Smooth muscle cell (in vitro differentiated cells): ENCODE measurements around the gene FOXP4. TPM values are rescaled to one million over a fixed set of nuclear protein-coding genes. Genes with fewer than 3 reads are reported as not detected.

Experiments
- DNase-seq: peaks from one replicate; lab custom pipeline; 2025; ENCODE audit not compliant: unreplicated experiment; lab: John Stamatoyannopoulos, UW
- H2AFZ ChIP-seq: fragments of 200-600 bp; sonication (generic); 2 replicates; pipeline ENCODE4 v1.6.0; 2016; ENCODE audit warnings: antibody characterized with exemption, low read depth, mild to moderate bottlenecking
- H3F3A ChIP-seq: fragments of 200-600 bp; sonication (generic); 2 replicates; pipeline ENCODE4 v1.6.0; 2017; ENCODE audit warnings: antibody characterized with exemption, low read depth
- H3K27ac ChIP-seq: fragments of 200-600 bp; sonication (generic); 2 replicates; pipeline ENCODE4 v1.5.1; 2016; ENCODE audit warnings: low read depth, mild to moderate bottlenecking
- H3K27me3 ChIP-seq: fragments of 200-600 bp; sonication (generic); 2 replicates; pipeline ENCODE4 v1.6.1; 2016; ENCODE audit warnings: low read depth, mild to moderate bottlenecking
- H3K36me3 ChIP-seq: fragments of 200-600 bp; sonication (generic); 2 replicates; pipeline ENCODE4 v1.5.1; 2016; ENCODE audit warnings: low read depth
- H3K4me1 ChIP-seq: fragments of 200-600 bp; sonication (generic); 2 replicates; pipeline ENCODE4 v1.5.1; 2016; ENCODE audit warnings: low read depth
- H3K4me2 ChIP-seq: fragments of 200-600 bp; sonication (generic); 2 replicates; pipeline ENCODE4 v1.6.0; 2016; ENCODE audit warnings: mild to moderate bottlenecking
- H3K4me3 ChIP-seq: fragments of 200-600 bp; sonication (generic); 2 replicates; pipeline ENCODE4 v1.5.1; 2016; ENCODE audit warnings: mild to moderate bottlenecking
- H3K79me2 ChIP-seq: fragments of 200-600 bp; sonication (generic); 2 replicates; pipeline ENCODE4 v1.6.0; 2016; ENCODE audit warnings: low read depth, mild to moderate bottlenecking
- H3K9ac ChIP-seq: fragments of 200-600 bp; sonication (generic); 2 replicates; pipeline ENCODE4 v1.6.0; 2016; ENCODE audit warnings: low read depth
- H3K9me3 ChIP-seq: fragments of 200-600 bp; sonication (generic); replicated peaks from 2 replicates; pipeline ENCODE4 v1.5.1; 2016; ENCODE audit warnings: low read depth
- H4K20me1 ChIP-seq: fragments of 200-600 bp; sonication (generic); 2 replicates; pipeline ENCODE4 v1.6.0; 2016; ENCODE audit warnings: low read depth
- WGBS: methylation state at CpG from one replicate; pipeline ENCODE4 v1.1.7; 2016; ENCODE audit warnings: low lambda C conversion rate; 5-methylcytosine and 5-hydroxymethylcytosine counted together
- polyA plus RNA-seq: library from polyadenylated mRNA; unstranded; fragments of >200 nt; fragmentation: Nextera tagmentation; extraction: Ambion mirVana; gene quantifications from 2 replicates; pipeline ENCODE4 v1.2.1, GENCODE V29; 2016
- total RNA-seq: library from RNA; depleted of rRNA; stranded (reverse); fragments of >200 nt; gene quantifications from 2 replicates; pipeline ENCODE4 v1.2.3, GENCODE V29; 2014
- TF ChIP-seq, protein P1 (sequence below): fragments of 200-600 bp; sonication (generic); IDR thresholded peaks from 2 replicates; pipeline ENCODE4 v1.5.1; 2017; ENCODE audit warnings: borderline replicate concordance, mild to moderate bottlenecking, antibody characterized with exemption; ENCODE audit not compliant: insufficient read depth, poor library complexity, severe bottlenecking

Gene FOXP4
- total and polyA plus RNA-seq, 2 experiments from 2014 or later = 5.3 to 31.9 TPM

DNA sequence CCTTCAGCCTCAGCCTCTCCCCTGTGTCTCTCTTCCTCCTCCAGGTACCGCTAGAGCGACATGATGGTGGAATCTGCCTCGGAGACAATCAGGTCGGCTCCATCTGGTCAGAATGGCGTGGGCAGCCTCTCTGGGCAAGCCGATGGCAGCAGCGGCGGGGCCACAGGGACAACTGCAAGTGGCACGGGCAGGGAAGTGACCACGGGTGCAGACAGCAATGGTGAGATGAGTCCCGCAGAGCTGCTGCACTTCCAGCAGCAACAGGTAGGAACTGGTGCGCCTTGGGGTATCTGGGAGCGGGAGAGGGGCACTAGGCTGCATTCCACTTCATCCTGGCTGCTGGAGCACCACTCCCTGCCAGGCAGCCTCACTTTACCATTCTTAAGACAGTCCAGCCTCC is 19.5 kb downstream of the FOXP4 start:
- TF ChIP-seq, protein P1, sequence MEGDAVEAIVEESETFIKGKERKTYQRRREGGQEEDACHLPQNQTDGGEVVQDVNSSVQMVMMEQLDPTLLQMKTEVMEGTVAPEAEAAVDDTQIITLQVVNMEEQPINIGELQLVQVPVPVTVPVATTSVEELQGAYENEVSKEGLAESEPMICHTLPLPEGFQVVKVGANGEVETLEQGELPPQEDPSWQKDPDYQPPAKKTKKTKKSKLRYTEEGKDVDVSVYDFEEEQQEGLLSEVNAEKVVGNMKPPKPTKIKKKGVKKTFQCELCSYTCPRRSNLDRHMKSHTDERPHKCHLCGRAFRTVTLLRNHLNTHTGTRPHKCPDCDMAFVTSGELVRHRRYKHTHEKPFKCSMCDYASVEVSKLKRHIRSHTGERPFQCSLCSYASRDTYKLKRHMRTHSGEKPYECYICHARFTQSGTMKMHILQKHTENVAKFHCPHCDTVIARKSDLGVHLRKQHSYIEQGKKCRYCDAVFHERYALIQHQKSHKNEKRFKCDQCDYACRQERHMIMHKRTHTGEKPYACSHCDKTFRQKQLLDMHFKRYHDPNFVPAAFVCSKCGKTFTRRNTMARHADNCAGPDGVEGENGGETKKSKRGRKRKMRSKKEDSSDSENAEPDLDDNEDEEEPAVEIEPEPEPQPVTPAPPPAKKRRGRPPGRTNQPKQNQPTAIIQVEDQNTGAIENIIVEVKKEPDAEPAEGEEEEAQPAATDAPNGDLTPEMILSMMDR = no peak
- peaks cover 31% of the 10 kb centered on the region for H3K4me1 ChIP-seq
- H3K36me3 ChIP-seq = no peaks in the 10 kb centered on the region
- WGBS = 98% methylated on average over 13 of the region's 13 CpGs
- DNase-seq = no peak
- H3K9ac ChIP-seq = no peak overlapping the region
- no peak overlapping the region for H3K4me3 ChIP-seq
- H3K4me2 ChIP-seq = no peak overlapping the region
- peaks cover 67% of the 10 kb centered on the region for H4K20me1 ChIP-seq
- H3K27ac ChIP-seq = no peak overlapping the region
- H3K27me3 ChIP-seq = no peaks in the 10 kb centered on the region
- peaks cover 7% of the 10 kb centered on the region for H3K79me2 ChIP-seq
- no peak overlapping the region for H2AFZ ChIP-seq
- H3F3A ChIP-seq = peaks cover 8% of the 10 kb centered on the region
- no peaks in the 10 kb centered on the region for H3K9me3 ChIP-seq

DNA sequence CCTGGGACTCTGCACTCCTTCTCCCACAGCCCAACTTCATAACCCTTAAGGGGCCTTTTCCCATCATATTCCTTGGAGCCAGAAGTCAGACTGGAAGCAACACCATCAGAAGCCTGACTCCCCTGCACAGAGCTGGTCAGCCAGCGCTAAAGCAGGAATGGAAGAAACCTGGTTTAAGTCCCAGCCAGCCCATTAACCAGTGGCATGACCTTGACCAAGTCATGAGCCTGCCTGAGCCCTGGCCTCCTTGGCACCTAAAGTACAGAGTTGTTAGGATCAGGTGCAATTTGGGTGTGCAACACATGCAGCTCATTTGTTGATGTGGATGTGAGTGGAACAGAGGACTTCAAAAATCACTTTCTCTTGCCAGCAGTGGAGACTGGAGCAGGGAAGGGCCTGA is 20.8 kb downstream of the FOXP4 start:
- H3K4me2 ChIP-seq = no peak overlapping the region
- peaks cover 39% of the 10 kb centered on the region for H3K4me1 ChIP-seq
- no peak overlapping the region for H2AFZ ChIP-seq
- peaks cover 8% of the 10 kb centered on the region for H3F3A ChIP-seq
- no peak overlapping the region for H3K4me3 ChIP-seq
- TF ChIP-seq, protein P1 = no peak
- H3K9ac ChIP-seq = no peak overlapping the region
- H3K27me3 ChIP-seq = no peaks in the 10 kb centered on the region
- 96% methylated on average over 1 of the region's 1 CpG for WGBS
- H4K20me1 ChIP-seq = peaks cover 66% of the 10 kb centered on the region
- no peaks in the 10 kb centered on the region for H3K79me2 ChIP-seq
- H3K27ac ChIP-seq = no peak overlapping the region
- H3K9me3 ChIP-seq = no peaks in the 10 kb centered on the region
- DNase-seq = no peak
- no peaks in the 10 kb centered on the region for H3K36me3 ChIP-seq

DNA sequence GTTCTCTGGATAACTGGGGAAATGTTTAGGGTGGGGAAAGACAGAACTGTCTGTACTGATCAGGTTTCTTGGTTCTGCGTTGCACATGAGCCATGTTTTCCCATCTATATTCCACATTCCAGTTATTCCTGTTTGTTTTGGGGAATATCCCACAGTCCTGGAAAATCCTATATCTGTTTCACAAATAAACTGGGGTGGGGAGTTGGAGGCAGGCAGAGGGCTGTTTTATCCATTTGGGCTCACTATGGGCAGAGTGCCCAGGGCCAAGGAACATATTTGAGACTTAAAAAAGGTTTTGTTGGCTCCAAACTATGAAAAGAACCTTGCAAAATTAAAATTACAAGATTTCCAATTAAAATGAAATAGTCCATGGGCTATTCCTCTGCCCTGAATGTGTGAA is 21.5 kb downstream of the FOXP4 start:
- peaks cover 59% of the 10 kb centered on the region for H4K20me1 ChIP-seq
- H3K27ac ChIP-seq = no peak overlapping the region
- no peaks in the 10 kb centered on the region for H3K79me2 ChIP-seq

DNA sequence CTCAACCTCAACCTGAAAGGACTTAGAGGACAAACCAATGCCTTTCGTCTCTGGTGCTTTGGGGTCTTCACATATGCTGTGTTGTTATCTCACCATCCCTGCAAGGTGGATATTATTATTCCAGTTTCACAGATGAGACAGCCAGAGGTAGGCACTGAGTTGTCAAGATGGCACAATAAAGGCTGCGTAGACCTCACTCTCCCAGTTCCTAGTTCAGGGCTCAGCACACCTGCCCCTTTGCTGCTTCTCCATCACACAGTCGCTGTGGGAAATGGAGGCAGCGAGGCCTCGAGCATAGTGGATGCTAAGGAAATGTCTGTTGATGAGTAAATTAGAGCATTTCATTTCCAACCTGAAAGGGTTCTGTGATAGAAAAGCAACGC is 22.0 kb downstream of the FOXP4 start:
- 90% methylated on average over 6 of the region's 6 CpGs for WGBS
- H3K36me3 ChIP-seq = no peaks in the 10 kb centered on the region
- TF ChIP-seq, protein P1 = no peak
- no peak overlapping the region for H3K4me2 ChIP-seq
- no peak overlapping the region for H2AFZ ChIP-seq
- H3K27ac ChIP-seq = no peak overlapping the region
- H3F3A ChIP-seq = peaks cover 8% of the 10 kb centered on the region
- H3K9me3 ChIP-seq = no peaks in the 10 kb centered on the region
- H3K9ac ChIP-seq = no peak overlapping the region
- peaks cover 50% of the 10 kb centered on the region for H3K4me1 ChIP-seq
- no peak for DNase-seq
- no peak overlapping the region for H3K4me3 ChIP-seq
- H3K27me3 ChIP-seq = no peaks in the 10 kb centered on the region
- H4K20me1 ChIP-seq = peaks cover 56% of the 10 kb centered on the region
- H3K79me2 ChIP-seq = no peaks in the 10 kb centered on the region

More for the DNA sequence above, 21.5 kb downstream of the FOXP4 start:
- H3F3A ChIP-seq = peaks cover 8% of the 10 kb centered on the region
- WGBS = 90% methylated on average over 1 of the region's 1 CpG
- H3K9me3 ChIP-seq = no peaks in the 10 kb centered on the region
- H2AFZ ChIP-seq = no peak overlapping the region
- no peak overlapping the region for H3K4me2 ChIP-seq
- TF ChIP-seq, protein P1 = no peak
- H3K36me3 ChIP-seq = no peaks in the 10 kb centered on the region
- H3K27me3 ChIP-seq = no peaks in the 10 kb centered on the region
- no peak overlapping the region for H3K9ac ChIP-seq
- no peak for DNase-seq
- H3K4me1 ChIP-seq = peaks cover 46% of the 10 kb centered on the region
- no peak overlapping the region for H3K4me3 ChIP-seq
